Endothelial cell of umbilical vein (primary cell): Measurements from ENCODE around the gene DAB2. TPM values are rescaled to one million over a fixed set of nuclear protein-coding genes. Genes with fewer than 3 reads are reported as not detected.

Source experiments
- BruUV-seq: library from RNA; stranded (reverse); fragments of 400-500 nt; replicated peaks from 2 replicates; lab custom pipeline; 2021; lab: Mats Ljungman, UMichigan
- CTCF ChIA-PET: fragments of 300-600, 350-600 bp; sonication (Branson Sonifier 250); formaldehyde crosslinking; loops from one replicate; lab custom pipeline; 2021; ENCODE audit warnings: antibody characterized with exemption, inconsistent platforms; lab: Charles Lee
- POLR2A ChIA-PET: fragments of 300-600, 350-600 bp; sonication (Branson Sonifier 250); formaldehyde crosslinking; loops from one replicate; lab custom pipeline; 2021; ENCODE audit warnings: antibody characterized with exemption, inconsistent platforms; lab: Charles Lee
- DNase-seq: peaks from one replicate; pipeline ENCODE4 v3.0.0-alpha.2; 2011; ENCODE audit warnings: low read depth, low spot score
- FAIRE-seq: peaks from 2 replicates; lab custom pipeline; 2011; peaks lifted over from hg19 to GRCh38; lab: Jason Lieb, UNC
- H2AFZ ChIP-seq: 2 replicates; pipeline ENCODE4 v1.6.0; 2012; ENCODE audit warnings: low read depth, low read length, control low read depth, inconsistent platforms
- H3K27ac ChIP-seq: 2 replicates; pipeline ENCODE4 v1.5.1; 2011; ENCODE audit warnings: low read depth, mild to moderate bottlenecking, control low read depth, low read length, moderate library complexity; ENCODE audit not compliant: insufficient read depth
- H3K27me3 ChIP-seq, 2 experiments: 2 replicates each; pipeline versions ENCODE4 v1.6.0 to v1.6.1; 2011; ENCODE audit warnings: low read length in 2 of 2, mixed read lengths in 1 of 2; ENCODE audit not compliant: control insufficient read depth in 2 of 2, insufficient read depth in 2 of 2
- H3K36me3 ChIP-seq, 2 experiments: 2 replicates in 1 of 2; 3 replicates in 1 of 2; pipeline ENCODE4 v1.5.1; 2011; ENCODE audit warnings: low read length in 2 of 2, mild to moderate bottlenecking in 1 of 2, moderate library complexity in 1 of 2; ENCODE audit not compliant: control insufficient read depth in 2 of 2, insufficient read depth in 2 of 2; ENCODE audit errors: extremely low read depth in 1 of 2
- H3K4me1 ChIP-seq: 3 replicates; pipeline ENCODE4 v1.5.1; 2011; ENCODE audit warnings: mild to moderate bottlenecking, low read length; ENCODE audit not compliant: control insufficient read depth, insufficient read depth; ENCODE audit errors: extremely low read depth
- H3K4me2 ChIP-seq: 2 replicates; pipeline ENCODE4 v1.6.1; 2011; ENCODE audit warnings: low read length, control low read depth, mixed read lengths; ENCODE audit not compliant: insufficient read depth
- H3K4me3 ChIP-seq, 3 experiments: fragments of 200-600 bp in 1 of 3; sonication (generic), shearing (Covaris generic) in 1 of 3; replicated peaks in 1 of 3; 2 replicates each; pipeline ENCODE4 v1.5.1; 2011 to 2016; ENCODE audit warnings: control low read depth in 3 of 3, low read length in 3 of 3, mild to moderate bottlenecking in 2 of 3, inconsistent platforms in 1 of 3, low read depth in 1 of 3, moderate library complexity in 1 of 3; ENCODE audit not compliant: insufficient read depth in 1 of 3
- H3K79me2 ChIP-seq: 2 replicates; pipeline ENCODE4 v1.6.0; 2012; ENCODE audit warnings: low read length, inconsistent platforms; ENCODE audit not compliant: control insufficient read depth, insufficient read depth
- H3K9ac ChIP-seq: replicated peaks from 2 replicates; pipeline ENCODE3; 2011; ENCODE audit warnings: low read length, control low read depth; ENCODE audit not compliant: insufficient read depth; ENCODE audit errors: extremely low read depth
- H3K9me1 ChIP-seq: replicated peaks from 3 replicates; pipeline ENCODE4 v1.6.0; 2011; ENCODE audit warnings: mild to moderate bottlenecking, low read length; ENCODE audit not compliant: control insufficient read depth, insufficient read depth; ENCODE audit errors: extremely low read depth
- H3K9me3 ChIP-seq: replicated peaks from 2 replicates; pipeline ENCODE4 v1.5.1; 2012; ENCODE audit warnings: low read length, inconsistent platforms; ENCODE audit not compliant: control insufficient read depth, insufficient read depth
- H4K20me1 ChIP-seq: replicated peaks from 2 replicates; pipeline ENCODE3; 2011; ENCODE audit warnings: mild to moderate bottlenecking, low read length; ENCODE audit not compliant: control insufficient read depth, insufficient read depth; ENCODE audit errors: extremely low read depth
- CTCF ChIP-seq, 2 donors: IDR thresholded peaks; 1 replicate in 1 of 2; 2 replicates in 1 of 2; pipeline ENCODE4 v1.5.1; 2011; ENCODE audit warnings: low read length in 2 of 2, mild to moderate bottlenecking in 2 of 2, moderate library complexity in 2 of 2, control low read depth in 1 of 2, inconsistent platforms in 1 of 2, low read depth in 1 of 2; ENCODE audit not compliant: insufficient read depth in 1 of 2; ENCODE audit errors: extremely low read depth in 1 of 2
- EZH2 ChIP-seq: IDR thresholded peaks from 2 replicates; pipeline ENCODE4 v1.6.1; 2012; ENCODE audit warnings: borderline replicate concordance, low read depth, mild to moderate bottlenecking, moderate library complexity, low read length, inconsistent platforms; ENCODE audit not compliant: severe bottlenecking
- FOS ChIP-seq: IDR thresholded peaks from 2 replicates; pipeline ENCODE4 v1.6.1; 2011; ENCODE audit warnings: mild to moderate bottlenecking, low read length, moderate library complexity, borderline replicate concordance; ENCODE audit not compliant: insufficient read depth
- GATA2 ChIP-seq: IDR thresholded peaks from 2 replicates; pipeline ENCODE4 v1.7.0; 2011; ENCODE audit warnings: low read depth, mild to moderate bottlenecking, moderate library complexity, mixed read lengths, low read length; ENCODE audit not compliant: insufficient read length, insufficient read depth
- JUN ChIP-seq: IDR thresholded peaks from 2 replicates; pipeline ENCODE4 v1.6.1; 2011; ENCODE audit warnings: borderline replicate concordance, low read depth; ENCODE audit not compliant: insufficient read length, insufficient read depth
- MAX ChIP-seq: IDR thresholded peaks from 2 replicates; pipeline ENCODE4 v1.6.1; 2011; ENCODE audit not compliant: insufficient read depth, insufficient read length
- MYC ChIP-seq: IDR thresholded peaks from one replicate; pipeline ENCODE4 v1.6.1; 2011; ENCODE audit warnings: mild to moderate bottlenecking, low read depth, low read length
- POLR2A ChIP-seq: IDR thresholded peaks from 2 replicates; pipeline ENCODE4 v1.6.1; 2012; ENCODE audit warnings: low read depth, mild to moderate bottlenecking, control low read depth, low read length
- POLR2AphosphoS5 ChIP-seq: IDR thresholded peaks from 2 replicates; pipeline ENCODE4 v1.6.1; 2012; ENCODE audit warnings: low read depth, mild to moderate bottlenecking, control low read depth, low read length, moderate library complexity; ENCODE audit not compliant: insufficient read depth
- dilution Hi-C: fragments of 300-500 bp; cut with MboI; formaldehyde crosslinking; loops from one replicate; pipeline ENCODE4 v1.15.0; 2019; ENCODE audit warnings: low sequenced_read_pairs; ENCODE audit not compliant: extremely low pct_ligation_motif_present
- intact Hi-C: fragments of 100-400 bp; cut with micrococcal nuclease; formaldehyde crosslinking; loops from one replicate; pipeline ENCODE4 v1.10.0; 2022
- polyA plus RNA-seq, 4 experiments: library from polyadenylated mRNA; depleted of rRNA in 3 of 4; stranded (reverse) in 3 of 4; unstranded in 1 of 4; fragments of >200 nt; gene quantifications; 2 replicates each; pipeline versions ENCODE4 v1.2.1 to v1.2.3, GENCODE V29; 2011 to 2012; ENCODE audit warnings: missing spikeins in 1 of 4
- total RNA-seq: library from RNA; stranded (reverse); gene quantifications from 2 replicates; pipeline ENCODE4 v1.2.3, GENCODE V29; 2021

DAB2 gene
- total and polyA plus RNA-seq, 2 donors (not counting 3 experiments of a cell fraction or from before 2014, with no cell fraction given) = 168 to 283 TPM

GRCh38 chr5:39465843-39466242, 41.1 kb upstream of the DAB2 start:
- no peaks in the 10 kb centered on the region for H3K36me3 ChIP-seq
- DNase-seq = peak; percentile 76
- intact Hi-C loops = no loop called here
- peak; percentile 70 for FAIRE-seq
- ChIA-PET CTCF (interaction anchor here (0.9 to 1.7 kb wide), 10 partner anchors 10 to 84 kb away, joined by 3 to 12 read pairs (median 4); partner anchors contain the start of gene DAB2), POLR2A (interaction anchor here (0.6 to 1.7 kb wide), 3 partner anchors 22 to 61 kb away, joined by 3 to 13 read pairs (median 3); partner anchors contain the start of gene DAB2)
- BruUV-seq = no TSS peak
- TF ChIP-seq FOS (no peak), EZH2 (no peak), JUN (no peak), GATA2 (no peak), MAX (no peak)
- no peaks in the 10 kb centered on the region for H3K27me3 ChIP-seq
- no peaks in the 10 kb centered on the region for H3K9me3 ChIP-seq
- H3K79me2 ChIP-seq = no peaks in the 10 kb centered on the region
- H3K9me1 ChIP-seq = no peaks in the 10 kb centered on the region
- H3K27ac ChIP-seq = peak overlapping the region; percentile 31
- H2AFZ ChIP-seq = peak overlapping the region; percentile 50
- H3K4me2 ChIP-seq = peak overlapping the region; percentile 8
- dilution Hi-C loops = no loop called here
- no peaks in the 10 kb centered on the region for H4K20me1 ChIP-seq
- no peak overlapping the region for H3K4me3 ChIP-seq
- no peak overlapping the region for H3K9ac ChIP-seq
- peaks cover 15% of the 10 kb centered on the region for H3K4me1 ChIP-seq

GRCh38 chr5:39465097-39465496, 40.3 kb upstream of the DAB2 start:
- Histone ChIP-seq H3K27me3 (no peaks in the 10 kb centered on the region), H3K4me1 (peaks cover 15% of the 10 kb centered on the region), H3K79me2 (no peaks in the 10 kb centered on the region), H3K9me3 (no peaks in the 10 kb centered on the region), H3K36me3 (no peaks in the 10 kb centered on the region), H3K4me2 (no peak overlapping the region), H3K27ac (peak overlapping the region; percentile 31), H3K9me1 (no peaks in the 10 kb centered on the region), H2AFZ (no peak overlapping the region), H4K20me1 (no peaks in the 10 kb centered on the region), H3K4me3 (no peak overlapping the region), H3K9ac (no peak overlapping the region)
- dilution Hi-C loops (no loop called here), intact Hi-C loops (no loop called here)
- peak; percentile 57 for DNase-seq
- POLR2A ChIA-PET = interaction anchor here (1.1 to 1.7 kb wide), 2 partner anchors 23 to 40 kb away, joined by 3 to 13 read pairs; partner anchors contain the start of gene DAB2
- TF ChIP-seq POLR2A = no peak
- no peak for TF ChIP-seq POLR2AphosphoS5
- no peak for TF ChIP-seq CTCF (IDR thresholded peaks at IDR 0.05; ENCODE audit: extremely low read depth in 1 of 2, insufficient read depth in 1 of 2, low read depth in 1 of 2, low read length in 2 of 2)
- no peak for TF ChIP-seq GATA2
- no peak for TF ChIP-seq MAX
- TF ChIP-seq MYC = no peak
- TF ChIP-seq JUN = no peak
- no peak for TF ChIP-seq EZH2
- TF ChIP-seq FOS = no peak
- no TSS peak for BruUV-seq
- CTCF ChIA-PET = interaction anchor here (0.5 to 1.7 kb wide), 11 partner anchors 10 to 85 kb away, joined by 3 to 12 read pairs (median 3); partner anchors contain the start of gene DAB2
- FAIRE-seq = no peak
